ENCODE data around the gene RSBN1.

DNA sequence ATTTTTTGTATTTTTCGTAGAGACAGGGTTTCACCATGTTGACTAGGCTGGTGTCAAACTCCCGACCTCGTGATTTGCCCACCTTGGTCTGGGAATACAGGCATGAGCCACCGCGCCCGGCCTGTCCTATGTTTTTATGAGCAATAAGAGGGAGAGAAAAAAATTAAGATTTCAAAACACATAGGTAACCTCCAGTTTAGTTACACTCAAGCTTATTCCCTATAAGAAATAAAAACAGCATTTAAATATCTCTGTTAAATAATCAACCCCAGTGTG lies 7.1 kb downstream of the RSBN1 start:
- no peak for TF ChIP-seq EZH2 (IDR thresholded peaks at IDR 0.05)
- no peak for TF ChIP-seq POLR2AphosphoS5 (IDR thresholded peaks at IDR 0.05; ENCODE audit: borderline replicate concordance, low read depth, low read length)
